ENCODE measurements around the gene ST6GALNAC3.

The ST6GALNAC3 gene

DNA sequence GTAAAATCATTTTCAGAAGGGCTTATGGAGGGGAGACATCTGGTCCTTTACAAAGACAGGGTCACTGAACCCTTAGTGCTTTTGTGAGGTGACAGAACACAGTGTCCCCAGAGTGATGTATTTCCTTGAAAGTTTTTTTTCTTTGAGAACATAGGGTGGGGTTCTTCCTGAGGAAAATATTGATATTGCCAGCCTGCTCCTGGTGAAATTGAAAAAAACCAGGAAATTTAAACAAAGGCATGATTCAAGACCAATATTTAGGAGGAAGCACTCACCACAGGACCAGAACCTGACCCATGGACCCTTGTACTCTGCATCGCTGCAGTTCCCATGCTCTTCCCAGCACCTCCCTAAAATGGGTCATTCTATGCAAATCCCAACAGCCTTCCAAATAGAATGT is 63.7 kb downstream of the ST6GALNAC3 start:
- no peak overlapping the region for H3K27ac ChIP-seq (ENCODE audit: low read length)
- no peaks in the 10 kb centered on the region for H3K36me3 ChIP-seq (ENCODE audit: control insufficient read depth, insufficient read depth, low read length)
- H3K4me1 ChIP-seq (ENCODE audit: control insufficient read depth, insufficient read depth, low read length) = peaks cover 4% of the 10 kb centered on the region; the same call in 1 of the 2 replicates
- no CpG with 5 or more reads among the region's 1 CpG for WGBS (ENCODE audit: insufficient coverage, insufficient read length)
- no peaks in the 10 kb centered on the region for H3K27me3 ChIP-seq (ENCODE audit: control insufficient read depth, insufficient read depth, low read length)
- H3K9me3 ChIP-seq (ENCODE audit: control insufficient read depth, insufficient read depth, low read length) = no peaks in the 10 kb centered on the region
- no peak overlapping the region for H3K4me3 ChIP-seq (ENCODE audit: low read length)
- no peak for DNase-seq (ENCODE audit: low read depth, low spot score)

DNA sequence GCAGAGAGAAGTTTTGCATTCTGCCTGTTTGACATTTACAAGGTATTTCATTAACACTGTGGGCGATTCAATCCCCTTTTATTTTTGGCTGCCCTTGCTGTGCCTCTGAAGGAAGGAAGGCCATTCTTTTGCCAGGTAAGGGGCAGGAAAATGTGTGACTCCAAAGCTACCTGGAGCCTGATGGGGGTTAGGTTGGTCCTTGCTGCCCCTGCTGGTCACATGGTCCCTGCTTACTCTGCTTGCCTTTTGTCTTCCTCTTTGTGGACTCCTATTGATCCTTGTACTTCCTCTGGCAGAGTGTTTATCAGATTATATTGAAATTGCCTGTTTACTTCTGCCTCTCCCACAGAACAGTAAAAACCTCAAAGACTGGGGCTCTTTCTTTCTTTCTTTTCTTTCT is 65.7 kb downstream of the ST6GALNAC3 start:
- Histone ChIP-seq H3K4me3 (ENCODE audit: low read length) (no peak overlapping the region), H3K4me1 (ENCODE audit: control insufficient read depth, insufficient read depth, low read length) (peaks cover 4% of the 10 kb centered on the region; the same call in 1 of the 2 replicates), H3K9me3 (ENCODE audit: control insufficient read depth, insufficient read depth, low read length) (no peaks in the 10 kb centered on the region), H3K27ac (ENCODE audit: low read length) (no peak overlapping the region), H3K36me3 (ENCODE audit: control insufficient read depth, insufficient read depth, low read length) (no peaks in the 10 kb centered on the region), H3K27me3 (ENCODE audit: control insufficient read depth, insufficient read depth, low read length) (no peaks in the 10 kb centered on the region)
- DNase-seq (ENCODE audit: low read depth, low spot score) = peak; percentile 18
- WGBS (ENCODE audit: insufficient coverage, insufficient read length) = no CpG with 5 or more reads among the region's 1 CpG

DNA sequence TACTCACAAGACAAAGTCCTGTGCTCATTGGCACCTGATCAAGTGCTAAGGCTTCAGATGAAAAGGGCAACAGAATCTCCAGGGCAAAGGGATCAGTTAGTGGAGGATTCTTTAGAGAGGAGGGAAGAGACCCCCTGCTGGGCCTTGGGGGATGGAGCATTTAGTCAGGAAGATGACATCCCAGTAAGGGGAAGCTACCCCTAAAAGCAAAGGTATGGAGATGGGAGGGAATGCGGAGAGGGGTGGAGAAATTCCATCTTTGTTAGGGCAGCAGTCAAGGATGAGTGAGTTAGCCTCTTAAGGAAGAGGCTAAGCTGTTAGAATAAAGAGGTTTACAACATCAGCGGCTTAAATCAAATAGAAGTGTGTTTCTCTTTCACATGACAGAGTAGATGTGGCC is 67.4 kb downstream of the ST6GALNAC3 start:
- Histone ChIP-seq H3K9me3 (ENCODE audit: control insufficient read depth, insufficient read depth, low read length) (no peaks in the 10 kb centered on the region), H3K36me3 (ENCODE audit: control insufficient read depth, insufficient read depth, low read length) (no peaks in the 10 kb centered on the region), H3K27me3 (ENCODE audit: control insufficient read depth, insufficient read depth, low read length) (no peaks in the 10 kb centered on the region), H3K4me3 (ENCODE audit: low read length) (no peak overlapping the region), H3K27ac (ENCODE audit: low read length) (no peak overlapping the region), H3K4me1 (ENCODE audit: control insufficient read depth, insufficient read depth, low read length) (peaks cover 4% of the 10 kb centered on the region; the same call in 1 of the 2 replicates)
- no CpG with 5 or more reads among the region's 2 CpGs for WGBS (ENCODE audit: insufficient coverage, insufficient read length)
- DNase-seq (ENCODE audit: low read depth, low spot score) = peak; percentile 5

DNA sequence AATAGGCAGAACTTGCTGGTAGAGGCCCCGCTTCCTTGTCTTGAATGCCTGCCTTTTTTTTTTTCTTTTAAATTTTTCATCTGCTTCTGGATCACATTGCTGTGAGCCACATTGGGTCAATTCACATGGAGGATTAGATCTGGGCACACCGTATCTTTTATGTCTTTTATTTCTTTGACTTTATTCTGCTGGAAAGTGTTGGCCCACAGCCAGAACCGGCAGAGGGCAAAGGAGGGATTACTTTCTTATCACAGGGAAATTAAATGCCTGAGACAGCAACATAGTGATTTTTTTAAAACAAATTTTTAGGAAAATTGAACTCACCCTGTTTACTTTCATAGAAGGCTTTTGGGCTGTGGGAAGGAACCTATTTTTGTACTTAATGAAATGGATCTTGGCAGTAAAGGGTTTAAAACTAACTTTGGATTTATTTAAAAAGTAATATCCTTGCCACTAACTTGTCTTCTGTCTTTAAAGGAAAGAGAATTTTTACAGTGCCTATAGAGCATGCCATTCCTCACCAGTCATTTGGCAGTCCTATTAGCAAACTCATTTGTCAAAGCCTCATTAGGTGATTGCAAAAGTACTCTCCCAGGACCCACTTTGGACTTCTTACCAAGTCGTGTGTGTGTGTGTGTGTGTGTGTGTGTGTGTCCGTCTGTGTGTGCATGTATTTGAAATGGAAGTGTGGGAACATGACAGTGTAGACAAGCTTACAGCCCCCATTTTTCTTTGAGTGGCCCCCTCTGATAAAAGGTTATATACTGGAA is 68.4 kb downstream of the ST6GALNAC3 start:
- no peaks in the 10 kb centered on the region for H3K27me3 ChIP-seq (ENCODE audit: control insufficient read depth, insufficient read depth, low read length)
- WGBS (ENCODE audit: insufficient coverage, insufficient read length) = no CpG with 5 or more reads among the region's 5 CpGs
- no peaks in the 10 kb centered on the region for H3K9me3 ChIP-seq (ENCODE audit: control insufficient read depth, insufficient read depth, low read length)

DNA sequence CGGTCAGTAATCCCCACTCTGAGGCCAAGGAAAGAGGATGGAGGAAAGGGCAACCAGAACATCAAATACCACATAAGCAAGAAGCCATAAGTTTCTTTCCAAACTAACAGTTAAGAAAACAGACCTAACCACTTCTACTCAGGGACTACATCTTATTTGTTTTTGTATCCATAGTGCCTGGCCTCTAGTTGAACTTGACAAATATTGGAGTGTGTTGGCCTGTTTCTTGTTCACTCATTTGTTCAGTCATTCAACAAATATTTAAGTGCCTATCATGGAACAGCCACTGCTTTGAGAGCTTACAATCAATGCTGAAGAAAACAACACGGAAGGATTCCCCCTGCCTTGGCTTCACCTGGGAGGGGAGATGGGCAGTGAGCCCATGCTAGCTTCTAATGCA is 69.7 kb downstream of the ST6GALNAC3 start:
- WGBS (ENCODE audit: insufficient coverage, insufficient read length) = no CpG with 5 or more reads among the region's 2 CpGs
- peaks cover 4% of the 10 kb centered on the region; the same call in 1 of the 2 replicates for H3K4me1 ChIP-seq (ENCODE audit: control insufficient read depth, insufficient read depth, low read length)
- DNase-seq (ENCODE audit: low read depth, low spot score) = no peak
- no peak overlapping the region for H3K27ac ChIP-seq (ENCODE audit: low read length)
- H3K27me3 ChIP-seq (ENCODE audit: control insufficient read depth, insufficient read depth, low read length) = no peaks in the 10 kb centered on the region
- no peak overlapping the region for H3K4me3 ChIP-seq (ENCODE audit: low read length)
- H3K36me3 ChIP-seq (ENCODE audit: control insufficient read depth, insufficient read depth, low read length) = no peaks in the 10 kb centered on the region
- H3K9me3 ChIP-seq (ENCODE audit: control insufficient read depth, insufficient read depth, low read length) = no peaks in the 10 kb centered on the region

More for the DNA sequence above, 68.4 kb downstream of the ST6GALNAC3 start:
- H3K4me1 ChIP-seq (ENCODE audit: control insufficient read depth, insufficient read depth, low read length) = peaks cover 4% of the 10 kb centered on the region; the same call in 1 of the 2 replicates
- H3K4me3 ChIP-seq (ENCODE audit: low read length) = no peak overlapping the region
- no peak overlapping the region for H3K27ac ChIP-seq (ENCODE audit: low read length)
- H3K36me3 ChIP-seq (ENCODE audit: control insufficient read depth, insufficient read depth, low read length) = no peaks in the 10 kb centered on the region
- no peak for DNase-seq (ENCODE audit: low read depth, low spot score)

DNA sequence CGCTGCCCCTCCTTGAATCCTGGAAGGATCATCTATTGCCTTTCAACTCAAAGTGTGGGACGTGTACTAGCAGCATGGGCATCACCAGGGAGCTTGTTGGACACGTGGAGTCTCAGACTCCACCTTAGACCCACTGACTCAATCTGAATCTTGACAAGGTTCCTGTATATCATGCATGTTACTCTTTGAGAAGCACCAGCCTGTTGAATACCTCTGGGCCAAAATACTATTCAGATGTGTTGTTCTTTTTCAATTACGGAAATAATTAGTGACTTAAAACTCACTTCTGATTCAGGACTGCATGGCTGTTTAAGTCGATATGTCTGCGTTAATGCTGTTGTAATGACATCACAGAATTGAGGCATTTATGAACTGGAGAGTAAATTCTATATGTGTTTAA is 70.8 kb downstream of the ST6GALNAC3 start:
- Histone ChIP-seq H3K4me3 (ENCODE audit: low read length) (no peak overlapping the region), H3K36me3 (ENCODE audit: control insufficient read depth, insufficient read depth, low read length) (no peaks in the 10 kb centered on the region), H3K27me3 (ENCODE audit: control insufficient read depth, insufficient read depth, low read length) (no peaks in the 10 kb centered on the region), H3K9me3 (ENCODE audit: control insufficient read depth, insufficient read depth, low read length) (no peaks in the 10 kb centered on the region), H3K27ac (ENCODE audit: low read length) (no peak overlapping the region), H3K4me1 (ENCODE audit: control insufficient read depth, insufficient read depth, low read length) (peaks cover 2% of the 10 kb centered on the region; the same call in 1 of the 2 replicates)
- no peak for DNase-seq (ENCODE audit: low read depth, low spot score)
- WGBS (ENCODE audit: insufficient coverage, insufficient read length) = no CpG with 5 or more reads among the region's 6 CpGs

DNA sequence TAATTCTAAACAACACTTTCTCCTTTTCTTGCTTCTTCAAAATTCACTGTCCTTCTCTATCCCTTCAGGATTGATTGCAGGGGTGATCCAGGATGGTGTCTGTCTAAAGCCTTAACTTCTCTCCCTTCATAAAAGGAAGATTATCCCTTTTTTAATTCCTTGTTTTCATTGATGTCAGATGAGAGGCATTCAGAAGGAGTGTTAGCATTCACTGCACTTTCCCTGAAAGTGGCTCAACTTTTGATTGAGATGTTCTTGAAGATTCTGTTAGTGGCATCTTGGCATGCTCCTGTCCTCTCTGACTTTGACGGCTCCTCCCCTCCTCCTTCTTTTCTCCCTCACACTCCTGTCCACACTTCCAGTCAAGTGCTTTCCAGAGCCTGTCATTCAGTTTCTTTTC is 71.6 kb downstream of the ST6GALNAC3 start:
- WGBS (ENCODE audit: insufficient coverage, insufficient read length) = no CpG with 5 or more reads among the region's 1 CpG
- no peaks in the 10 kb centered on the region for H3K36me3 ChIP-seq (ENCODE audit: control insufficient read depth, insufficient read depth, low read length)
- peaks cover 2% of the 10 kb centered on the region; the same call in 1 of the 2 replicates for H3K4me1 ChIP-seq (ENCODE audit: control insufficient read depth, insufficient read depth, low read length)
- H3K27ac ChIP-seq (ENCODE audit: low read length) = no peak overlapping the region
- H3K27me3 ChIP-seq (ENCODE audit: control insufficient read depth, insufficient read depth, low read length) = no peaks in the 10 kb centered on the region
- H3K4me3 ChIP-seq (ENCODE audit: low read length) = no peak overlapping the region
- DNase-seq (ENCODE audit: low read depth, low spot score) = no peak
- no peaks in the 10 kb centered on the region for H3K9me3 ChIP-seq (ENCODE audit: control insufficient read depth, insufficient read depth, low read length)

DNA sequence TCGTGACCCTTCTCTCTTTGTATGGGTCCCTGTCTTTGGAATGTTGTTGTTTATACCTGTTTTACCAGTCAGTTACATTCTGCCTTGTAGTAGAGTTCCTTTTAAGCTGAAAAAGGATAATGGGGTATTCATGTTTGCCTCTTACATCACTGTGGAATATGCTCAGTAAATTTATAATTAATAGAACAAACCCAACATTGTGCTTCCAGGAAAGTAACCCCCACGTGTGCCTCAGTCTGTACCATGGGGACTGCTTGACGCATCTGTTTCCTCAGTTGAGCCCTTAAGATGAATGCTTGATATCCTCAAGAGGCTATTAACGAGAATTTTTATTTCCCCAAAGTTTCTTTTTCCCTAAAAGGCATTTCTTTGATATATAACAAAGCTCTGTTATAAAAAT is 73.4 kb downstream of the ST6GALNAC3 start:
- no peaks in the 10 kb centered on the region for H3K27me3 ChIP-seq (ENCODE audit: control insufficient read depth, insufficient read depth, low read length)
- H3K36me3 ChIP-seq (ENCODE audit: control insufficient read depth, insufficient read depth, low read length) = no peaks in the 10 kb centered on the region
- no peak for DNase-seq (ENCODE audit: low read depth, low spot score)
- H3K4me1 ChIP-seq (ENCODE audit: control insufficient read depth, insufficient read depth, low read length) = no peaks in the 10 kb centered on the region
- H3K9me3 ChIP-seq (ENCODE audit: control insufficient read depth, insufficient read depth, low read length) = no peaks in the 10 kb centered on the region
- H3K27ac ChIP-seq (ENCODE audit: low read length) = no peak overlapping the region
- WGBS (ENCODE audit: insufficient coverage, insufficient read length) = no CpG with 5 or more reads among the region's 4 CpGs
- H3K4me3 ChIP-seq (ENCODE audit: low read length) = no peak overlapping the region

DNA sequence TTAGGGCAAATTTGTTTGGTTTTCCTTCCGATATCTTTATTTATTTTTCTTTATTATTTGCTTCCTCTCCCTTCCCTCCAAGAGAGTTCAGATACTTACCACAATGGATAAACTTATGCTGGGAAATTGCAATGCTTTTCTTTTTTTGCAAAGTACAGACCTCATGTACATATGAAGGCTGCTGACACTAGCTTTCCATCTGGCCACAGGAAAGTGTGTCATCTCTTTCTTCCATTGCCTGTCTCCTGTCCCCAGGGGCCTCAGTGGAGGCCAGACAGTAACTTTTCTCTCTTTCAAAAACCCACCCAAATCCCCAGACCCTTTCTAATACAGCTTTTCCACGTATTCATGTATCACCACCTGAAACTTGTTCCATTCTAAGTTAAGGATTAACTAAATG is 73.9 kb downstream of the ST6GALNAC3 start:
- no peak for DNase-seq (ENCODE audit: low read depth, low spot score)
- Histone ChIP-seq H3K27me3 (ENCODE audit: control insufficient read depth, insufficient read depth, low read length) (no peaks in the 10 kb centered on the region), H3K9me3 (ENCODE audit: control insufficient read depth, insufficient read depth, low read length) (no peaks in the 10 kb centered on the region), H3K36me3 (ENCODE audit: control insufficient read depth, insufficient read depth, low read length) (no peaks in the 10 kb centered on the region), H3K27ac (ENCODE audit: low read length) (no peak overlapping the region), H3K4me3 (ENCODE audit: low read length) (no peak overlapping the region), H3K4me1 (ENCODE audit: control insufficient read depth, insufficient read depth, low read length) (no peaks in the 10 kb centered on the region)
- WGBS (ENCODE audit: insufficient coverage, insufficient read length) = no CpG with 5 or more reads among the region's 2 CpGs

DNA sequence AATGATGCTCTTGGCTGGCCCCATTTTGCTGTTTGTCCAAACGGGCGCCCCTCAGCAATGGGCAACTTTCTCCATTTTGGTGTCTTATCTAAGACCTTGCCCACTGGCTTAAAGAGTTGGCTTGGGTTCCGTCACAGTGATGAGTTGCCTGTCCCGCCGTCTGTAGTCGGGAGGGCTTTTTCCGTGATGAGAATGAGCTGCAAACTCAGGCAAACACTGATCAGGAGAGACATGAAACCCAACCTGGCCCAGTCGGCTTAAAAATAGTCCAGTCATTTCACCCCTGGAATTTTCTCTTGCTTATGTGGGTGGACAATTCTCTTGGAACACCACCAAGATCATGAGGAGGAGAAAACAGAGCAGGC is 79.3 kb downstream of the ST6GALNAC3 start:
- H3K27me3 ChIP-seq (ENCODE audit: control insufficient read depth, insufficient read depth, low read length) = no peaks in the 10 kb centered on the region
- no peak for DNase-seq (ENCODE audit: low read depth, low spot score)
- H3K4me1 ChIP-seq (ENCODE audit: control insufficient read depth, insufficient read depth, low read length) = no peaks in the 10 kb centered on the region
- no peak overlapping the region for H3K4me3 ChIP-seq (ENCODE audit: low read length)
- no peaks in the 10 kb centered on the region for H3K36me3 ChIP-seq (ENCODE audit: control insufficient read depth, insufficient read depth, low read length)
- H3K9me3 ChIP-seq (ENCODE audit: control insufficient read depth, insufficient read depth, low read length) = no peaks in the 10 kb centered on the region
- no CpG with 5 or more reads among the region's 8 CpGs for WGBS (ENCODE audit: insufficient coverage, insufficient read length)
- H3K27ac ChIP-seq (ENCODE audit: low read length) = no peak overlapping the region
